IPS-11a (cell line): ENCODE measurements around the gene TRIOBP.
"Not testable (repeated sequence)": the region's sequence is repeated elsewhere in the genome, so short reads cannot be mapped to it uniquely, and the experiment has no call there.

Experiments used
- H3K4me3 ChIP-seq: one replicate; pipeline ENCODE4 v1.5.1; 2013; ENCODE audit warnings: low read depth, low read length, control low read depth

The TRIOBP gene

GRCh38 chr22:37769056-37769455 is 72.2 kb downstream of the TRIOBP start:
- no peak overlapping the region for H3K4me3 ChIP-seq

DNA sequence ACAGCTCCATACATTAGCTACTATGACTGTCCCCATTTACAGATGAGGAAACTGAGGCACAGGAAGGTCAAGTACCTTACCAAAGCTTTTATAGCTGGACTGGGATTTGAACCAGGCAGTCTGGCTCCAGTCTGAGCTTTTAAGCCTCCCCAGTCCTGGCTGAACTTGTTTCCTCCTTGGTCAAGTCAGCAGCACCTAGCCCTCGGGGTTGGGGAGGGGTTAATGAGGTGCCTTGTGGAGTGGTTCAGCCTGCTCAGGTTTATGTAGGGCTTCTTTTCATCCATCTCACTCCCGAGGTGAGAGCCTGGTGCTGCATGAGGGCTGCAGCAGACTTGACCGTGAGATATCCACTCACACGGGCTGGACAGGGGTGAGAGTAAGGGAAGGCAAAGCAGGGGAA is 74.2 kb downstream of the TRIOBP start:
- H3K4me3 ChIP-seq: no peak overlapping the region

- H3K4me3 ChIP-seq: no peak overlapping the region
These were observed 75.0 kb downstream of the TRIOBP start for GRCh38 chr22:37771702-37772427.

- no peak overlapping the region for H3K4me3 ChIP-seq
These were observed 77.9 kb downstream of the TRIOBP start for GRCh38 chr22:37774728-37775127.

GRCh38 chr22:37775785-37776638 is 79.2 kb downstream of the TRIOBP start:
- no peak overlapping the region for H3K4me3 ChIP-seq

DNA sequence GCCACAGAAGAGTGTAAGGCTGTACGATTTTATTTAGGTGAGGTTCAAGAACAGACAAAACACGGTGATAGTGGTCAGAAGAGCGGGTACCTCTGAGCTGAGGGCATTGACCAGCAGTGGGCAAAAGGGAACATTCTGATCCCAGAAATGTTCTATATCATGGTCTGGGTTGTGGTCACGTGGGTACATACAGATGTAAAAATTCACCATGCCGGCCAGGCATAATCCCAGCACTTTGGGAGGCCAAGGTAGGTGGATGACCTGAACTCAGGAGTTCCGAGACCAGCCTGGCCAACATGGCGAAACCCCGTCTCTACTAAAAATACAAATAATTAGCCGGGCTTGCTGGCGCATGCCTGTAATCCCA is 79.8 kb downstream of the TRIOBP start:
- H3K4me3 ChIP-seq: no peak overlapping the region

- no peak overlapping the region for H3K4me3 ChIP-seq
These were observed 80.4 kb downstream of the TRIOBP start for GRCh38 chr22:37777122-37777687.

GRCh38 chr22:37778370-37779009 is 81.6 kb downstream of the TRIOBP start:
- H3K4me3 ChIP-seq: no peak overlapping the region

GRCh38 chr22:37781434-37782059 is 84.7 kb downstream of the TRIOBP start:
- no peak overlapping the region for H3K4me3 ChIP-seq

DNA sequence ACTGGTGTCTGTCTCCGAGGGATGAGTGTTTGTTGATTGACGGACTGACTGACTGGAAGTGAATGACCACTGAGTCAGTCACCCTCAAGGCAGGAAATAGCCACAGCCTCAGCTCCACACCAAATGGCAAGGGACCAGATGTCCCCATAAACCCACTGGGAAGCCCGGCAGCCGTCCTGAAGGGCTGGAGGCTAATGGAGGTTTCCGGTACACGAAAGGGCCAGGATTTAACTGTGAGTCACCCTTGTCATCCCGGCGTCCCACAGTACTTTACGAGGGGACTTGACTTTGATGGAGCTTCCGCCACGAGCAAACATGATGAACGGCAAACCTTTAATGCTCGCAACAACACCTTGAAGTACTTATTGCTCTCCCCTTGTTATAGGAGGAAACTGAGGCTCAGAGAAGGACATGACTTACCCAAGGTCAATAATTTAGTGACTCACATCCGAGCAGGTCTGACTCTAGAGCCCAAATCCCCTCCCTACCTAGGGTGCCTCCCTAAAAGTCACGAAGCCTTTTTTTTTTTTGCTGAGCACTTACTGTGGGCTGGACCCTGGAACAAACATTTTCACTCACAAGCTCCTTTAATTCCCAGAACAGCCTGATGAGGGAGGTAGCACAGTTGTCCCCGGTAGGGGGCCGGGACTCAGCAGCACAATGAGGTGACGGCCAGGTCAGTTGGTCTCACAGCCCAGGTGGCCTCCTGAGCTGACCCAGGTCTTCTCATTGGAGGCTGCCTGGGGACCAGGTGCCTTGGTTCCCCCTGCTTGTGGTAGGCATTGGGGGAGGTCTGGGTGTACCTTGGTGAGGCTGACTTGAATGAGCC is 85.7 kb downstream of the TRIOBP start:
- no peak overlapping the region for H3K4me3 ChIP-seq

- no peak overlapping the region for H3K4me3 ChIP-seq
These were observed 88.1 kb downstream of the TRIOBP start for GRCh38 chr22:37784829-37785495.

DNA sequence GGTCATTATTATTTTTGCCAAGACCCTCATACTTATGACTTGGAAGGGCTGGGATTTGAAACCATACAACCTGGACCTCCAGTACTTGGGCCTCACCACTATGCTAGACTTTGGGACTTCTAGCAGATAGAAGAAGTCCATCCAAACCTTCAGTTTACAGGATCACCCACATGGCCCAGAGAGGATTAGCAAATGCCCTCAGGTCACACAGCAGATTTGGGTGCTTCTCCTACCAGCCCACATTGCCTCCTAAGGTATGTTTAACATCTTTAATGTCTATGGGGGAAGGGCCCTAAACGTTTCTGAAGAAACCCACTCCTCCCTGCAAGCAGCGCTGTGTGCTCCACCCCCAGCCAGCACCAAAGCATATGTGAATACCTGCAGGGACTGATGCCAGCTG is 93.4 kb downstream of the TRIOBP start:
- H3K4me3 ChIP-seq: no peak overlapping the region

- H3K4me3 ChIP-seq: no peak overlapping the region
These were observed 95.6 kb downstream of the TRIOBP start for GRCh38 chr22:37792494-37792893.

DNA sequence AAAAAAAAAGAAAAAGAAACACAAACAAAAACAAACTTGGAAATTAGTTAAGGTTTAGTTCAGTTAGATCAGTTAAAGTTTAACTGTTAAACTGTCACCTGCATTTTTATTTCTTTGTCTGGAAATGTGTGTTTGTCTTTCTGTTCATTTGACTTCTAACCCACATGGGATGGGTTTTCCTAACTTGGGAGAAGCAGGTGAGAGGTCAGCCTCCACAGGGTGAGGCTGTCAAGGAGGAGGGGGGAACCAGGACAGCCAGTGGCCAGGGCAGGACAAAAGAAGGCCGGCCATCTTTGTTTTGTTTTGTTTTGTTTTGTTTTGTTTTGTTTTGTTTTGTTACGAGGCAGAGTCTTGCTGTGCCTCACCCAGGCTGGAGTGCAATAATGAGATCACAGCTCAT is 97.5 kb downstream of the TRIOBP start:
- no peak overlapping the region for H3K4me3 ChIP-seq

DNA sequence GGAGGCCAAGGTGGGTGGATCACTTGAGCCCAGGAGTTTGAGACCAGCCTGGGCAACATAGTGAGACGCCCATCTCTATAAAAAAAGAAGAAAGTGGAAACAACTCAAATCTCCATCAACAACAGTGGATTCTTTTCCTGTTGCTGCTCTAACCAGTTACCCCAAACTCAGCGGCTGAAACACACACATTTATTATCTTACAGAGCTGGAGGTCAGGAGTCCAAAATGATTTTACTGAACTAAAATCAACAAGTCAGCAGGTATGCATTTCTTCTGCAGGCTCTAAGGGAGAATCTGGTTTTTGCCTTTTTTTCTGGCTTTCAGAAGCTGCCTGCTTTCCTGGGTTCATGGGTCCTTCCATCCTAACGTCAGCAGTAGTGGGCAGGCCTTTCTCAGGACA is 99.2 kb downstream of the TRIOBP start:
- H3K4me3 ChIP-seq: no peak overlapping the region

GRCh38 chr22:37797259-37797658 is 100.4 kb downstream of the TRIOBP start:
- not testable (repeated sequence) for H3K4me3 ChIP-seq

GRCh38 chr22:37797874-37798500 is 101.1 kb downstream of the TRIOBP start:
- H3K4me3 ChIP-seq: no peak overlapping the region

- not testable (repeated sequence) for H3K4me3 ChIP-seq
These were observed 103.1 kb downstream of the TRIOBP start for GRCh38 chr22:37799979-37800378.

DNA sequence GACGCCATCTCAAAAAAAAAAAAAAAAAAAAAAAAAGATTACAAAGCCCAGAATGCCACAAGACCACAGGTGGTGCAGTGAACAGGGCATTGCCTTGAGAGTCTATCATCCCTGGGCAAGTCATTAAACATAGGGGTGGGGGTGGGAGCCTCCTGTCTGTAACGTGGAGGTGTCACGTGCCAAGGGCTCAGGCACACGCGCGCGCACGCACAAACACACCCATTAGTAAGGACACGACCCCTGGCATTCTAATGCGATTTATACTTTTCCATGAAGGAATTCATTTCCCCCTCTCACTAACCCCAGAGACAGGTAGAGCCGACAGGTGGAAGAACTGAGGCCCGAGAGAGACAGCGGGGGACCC is 105.1 kb downstream of the TRIOBP start:
- peak overlapping the region; percentile 63 for H3K4me3 ChIP-seq
